ENCODE measurements around the gene ZNF689. TPM values are rescaled to one million over a fixed set of nuclear protein-coding genes. Genes with fewer than 3 reads are reported as not detected.
A peak's percentile ranks its signal among the peaks of the same experiment; 100 is the strongest.

Gene ZNF689
- total RNA-seq, 1 donor from 2014 or later: 13.8 TPM

GRCh38 chr16:30566531-30566930 lies 43.7 kb downstream of the ZNF689 start:
- Histone ChIP-seq H3K4me3 (ENCODE audit: low read depth, low read length) (no peak overlapping the region), H3K36me3 (ENCODE audit: control insufficient read depth, insufficient read depth, low read length) (no peaks in the 10 kb centered on the region), H3K27me3 (ENCODE audit: control insufficient read depth, insufficient read depth, low read length) (no peaks in the 10 kb centered on the region)
- TF ChIP-seq CTCF (IDR thresholded peaks at IDR 0.05; ENCODE audit: insufficient read depth, low read length, poor library complexity, severe bottlenecking): no peak
- no peak for DNase-seq (ENCODE audit: low read depth)

GRCh38 chr16:30565984-30566383 lies 44.2 kb downstream of the ZNF689 start:
- H3K36me3 ChIP-seq (ENCODE audit: control insufficient read depth, insufficient read depth, low read length): no peaks in the 10 kb centered on the region
- no peak for TF ChIP-seq CTCF (IDR thresholded peaks at IDR 0.05; ENCODE audit: insufficient read depth, low read length, poor library complexity, severe bottlenecking)
- H3K27me3 ChIP-seq (ENCODE audit: control insufficient read depth, insufficient read depth, low read length): no peaks in the 10 kb centered on the region
- DNase-seq (ENCODE audit: low read depth): no peak
- no peak overlapping the region for H3K4me3 ChIP-seq (ENCODE audit: low read depth, low read length)

GRCh38 chr16:30565526-30565925 lies 44.7 kb downstream of the ZNF689 start:
- no peak for TF ChIP-seq CTCF (IDR thresholded peaks at IDR 0.05; ENCODE audit: insufficient read depth, low read length, poor library complexity, severe bottlenecking)
- Histone ChIP-seq H3K4me3 (ENCODE audit: low read depth, low read length) (no peak overlapping the region), H3K36me3 (ENCODE audit: control insufficient read depth, insufficient read depth, low read length) (no peaks in the 10 kb centered on the region), H3K27me3 (ENCODE audit: control insufficient read depth, insufficient read depth, low read length) (no peaks in the 10 kb centered on the region)
- no peak for DNase-seq (ENCODE audit: low read depth)

- TF ChIP-seq CTCF (IDR thresholded peaks at IDR 0.05; ENCODE audit: insufficient read depth, low read length, poor library complexity, severe bottlenecking): no peak
- no peak overlapping the region for H3K4me3 ChIP-seq (ENCODE audit: low read depth, low read length)
- H3K36me3 ChIP-seq (ENCODE audit: control insufficient read depth, insufficient read depth, low read length): no peaks in the 10 kb centered on the region
- DNase-seq (ENCODE audit: low read depth): no peak
- no peaks in the 10 kb centered on the region for H3K27me3 ChIP-seq (ENCODE audit: control insufficient read depth, insufficient read depth, low read length)
These were observed 48.2 kb downstream of the ZNF689 start for GRCh38 chr16:30562021-30562420.

- no peak for TF ChIP-seq CTCF (IDR thresholded peaks at IDR 0.05; ENCODE audit: insufficient read depth, low read length, poor library complexity, severe bottlenecking)
- Histone ChIP-seq H3K36me3 (ENCODE audit: control insufficient read depth, insufficient read depth, low read length) (no peaks in the 10 kb centered on the region), H3K27me3 (ENCODE audit: control insufficient read depth, insufficient read depth, low read length) (no peaks in the 10 kb centered on the region), H3K4me3 (ENCODE audit: low read depth, low read length) (peak overlapping the region; percentile 28)
- no peak for DNase-seq (ENCODE audit: low read depth)
These were observed 48.9 kb downstream of the ZNF689 start for GRCh38 chr16:30561089-30561816.

GRCh38 chr16:30559690-30560089 lies 50.5 kb downstream of the ZNF689 start:
- no peaks in the 10 kb centered on the region for H3K27me3 ChIP-seq (ENCODE audit: control insufficient read depth, insufficient read depth, low read length)
- H3K4me3 ChIP-seq (ENCODE audit: low read depth, low read length): no peak overlapping the region
- peaks cover 1% of the 10 kb centered on the region for H3K36me3 ChIP-seq (ENCODE audit: control insufficient read depth, insufficient read depth, low read length)
- no peak for DNase-seq (ENCODE audit: low read depth)
- no peak for TF ChIP-seq CTCF (IDR thresholded peaks at IDR 0.05; ENCODE audit: insufficient read depth, low read length, poor library complexity, severe bottlenecking)
